ENCODE data around the gene PPP2R2D. TPM values are rescaled to one million over a fixed set of nuclear protein-coding genes. Genes with fewer than 3 reads are reported as not detected.

Gene PPP2R2D
- polyA plus RNA-seq, 1 donor (not counting 4 experiments of a cell fraction or from before 2014, with no cell fraction given) = 49.1 TPM

GRCh38 chr10:131926743-131927595 lies 26.2 kb downstream of the PPP2R2D start:
- Histone ChIP-seq H3K9ac (ENCODE audit: control insufficient read depth, extremely low read depth, insufficient read depth, low read length) (no peak overlapping the region), H3K36me3 (ENCODE audit: control insufficient read depth in 2 of 2, extremely low read depth in 1 of 2, insufficient read depth in 2 of 2, low read length in 2 of 2) (peaks cover 0 to 9% of the 10 kb centered on the region in 2 experiments), H3K9me3 (ENCODE audit: control insufficient read depth, low read depth, low read length) (peaks cover 2% of the 10 kb centered on the region), H3K9me1 (ENCODE audit: control insufficient read depth, extremely low read depth, insufficient read depth, low read length) (no peaks in the 10 kb centered on the region), H3K4me2 (ENCODE audit: control insufficient read depth, extremely low read depth, insufficient read depth, low read depth, low read length) (no peak overlapping the region), H4K20me1 (ENCODE audit: control insufficient read depth, extremely low read depth, insufficient read depth, low read length) (peaks cover 20% of the 10 kb centered on the region), H3K4me3 (ENCODE audit: control insufficient read depth in 2 of 3, extremely low read depth in 1 of 3, insufficient read depth in 2 of 3, low read depth in 1 of 3, low read length in 3 of 3) (no peak overlapping the region), H3K27me3 (ENCODE audit: control insufficient read depth, extremely low read depth, insufficient read depth, low read length) (no peaks in the 10 kb centered on the region), H3K27ac (ENCODE audit: control insufficient read depth, insufficient read depth, low read length) (no peak overlapping the region), H3K79me2 (ENCODE audit: control insufficient read depth, insufficient read depth, low read length) (peaks cover 100% of the 10 kb centered on the region), H2AFZ (ENCODE audit: control insufficient read depth, low read length) (no peak overlapping the region), H3K4me1 (ENCODE audit: control insufficient read depth, extremely low read depth, insufficient read depth, low read length) (peaks cover 3% of the 10 kb centered on the region)
- no peak for TF ChIP-seq CTCF (optimal IDR thresholded peaks at IDR 0.05 in 1 of 3, IDR thresholded peaks at IDR 0.05 in 1 of 3, conservative IDR thresholded peaks at IDR 0.05 in 1 of 3; ENCODE audit: extremely low read depth in 1 of 3, insufficient read depth in 2 of 3, low read length in 3 of 3)
- no peak for TF ChIP-seq EZH2 (IDR thresholded peaks at IDR 0.05; ENCODE audit: low read length)
- FAIRE-seq (no peak), DNase-seq (ENCODE audit: low read depth, low spot score) (no peak)
- dilution Hi-C loops (cut with MboI; ENCODE audit: extremely low pct_ligation_motif_present, low sequenced_read_pairs) = no loop called here

- H3K9me1 ChIP-seq (ENCODE audit: control insufficient read depth, extremely low read depth, insufficient read depth, low read length) = no peaks in the 10 kb centered on the region
- H3K27ac ChIP-seq (ENCODE audit: control insufficient read depth, insufficient read depth, low read length) = no peak overlapping the region
- peaks cover 2% of the 10 kb centered on the region for H3K9me3 ChIP-seq (ENCODE audit: control insufficient read depth, low read depth, low read length)
- FAIRE-seq = no peak
- peaks cover 100% of the 10 kb centered on the region for H3K79me2 ChIP-seq (ENCODE audit: control insufficient read depth, insufficient read depth, low read length)
- dilution Hi-C loops (cut with MboI; ENCODE audit: extremely low pct_ligation_motif_present, low sequenced_read_pairs) = no loop called here
- H3K9ac ChIP-seq (ENCODE audit: control insufficient read depth, extremely low read depth, insufficient read depth, low read length) = no peak overlapping the region
- DNase-seq (ENCODE audit: low read depth, low spot score) = no peak
- H3K4me2 ChIP-seq (ENCODE audit: control insufficient read depth, extremely low read depth, insufficient read depth, low read depth, low read length) = no peak overlapping the region
- no peak overlapping the region for H2AFZ ChIP-seq (ENCODE audit: control insufficient read depth, low read length)
- H3K4me1 ChIP-seq (ENCODE audit: control insufficient read depth, extremely low read depth, insufficient read depth, low read length) = peaks cover 3% of the 10 kb centered on the region
- no peak overlapping the region for H3K4me3 ChIP-seq (ENCODE audit: control insufficient read depth in 2 of 3, extremely low read depth in 1 of 3, insufficient read depth in 2 of 3, low read depth in 1 of 3, low read length in 3 of 3)
- H3K36me3 ChIP-seq (ENCODE audit: control insufficient read depth in 2 of 2, extremely low read depth in 1 of 2, insufficient read depth in 2 of 2, low read length in 2 of 2) = peaks cover under 1 to 11% of the 10 kb centered on the region in 2 experiments
- peaks cover 20% of the 10 kb centered on the region for H4K20me1 ChIP-seq (ENCODE audit: control insufficient read depth, extremely low read depth, insufficient read depth, low read length)
- TF ChIP-seq CTCF (optimal IDR thresholded peaks at IDR 0.05 in 1 of 3, IDR thresholded peaks at IDR 0.05 in 1 of 3, conservative IDR thresholded peaks at IDR 0.05 in 1 of 3; ENCODE audit: extremely low read depth in 1 of 3, insufficient read depth in 2 of 3, low read length in 3 of 3) = no peak
- no peak for TF ChIP-seq EZH2 (IDR thresholded peaks at IDR 0.05; ENCODE audit: low read length)
- H3K27me3 ChIP-seq (ENCODE audit: control insufficient read depth, extremely low read depth, insufficient read depth, low read length) = no peaks in the 10 kb centered on the region
These were observed 27.7 kb downstream of the PPP2R2D start for GRCh38 chr10:131928248-131929095.

Data from keratinocyte (primary cell).